Ishikawa (cell line): ENCODE measurements around the gene EVL.

Experiments
- CEBPB ChIP-seq: IDR thresholded peaks from 2 replicates; pipeline ENCODE4 v1.6.1; 2012
- CREB1 ChIP-seq: IDR thresholded peaks from 2 replicates; pipeline ENCODE4 v1.6.1; 2012; ENCODE audit warnings: low read depth
- EGR1 ChIP-seq: IDR thresholded peaks from 2 replicates; pipeline ENCODE4 v1.6.1; 2012
- EP300 ChIP-seq: IDR thresholded peaks from 2 replicates; pipeline ENCODE4 v1.6.1; 2012; ENCODE audit warnings: borderline replicate concordance
- FOXM1 ChIP-seq: IDR thresholded peaks from 2 replicates; pipeline ENCODE4 v1.6.1; 2012; ENCODE audit warnings: low read depth, borderline replicate concordance
- NFIC ChIP-seq: IDR thresholded peaks from 2 replicates; pipeline ENCODE4 v1.6.1; 2012
- RAD21 ChIP-seq: IDR thresholded peaks from 2 replicates; pipeline ENCODE4 v1.6.1; 2012; ENCODE audit warnings: low read depth
- REST ChIP-seq: IDR thresholded peaks from 2 replicates; pipeline ENCODE4 v1.6.1; 2012; ENCODE audit warnings: low read depth, mild to moderate bottlenecking
- TAF1 ChIP-seq: IDR thresholded peaks from 2 replicates; pipeline ENCODE4 v1.6.1; 2012; ENCODE audit warnings: low read depth, mild to moderate bottlenecking
- TCF12 ChIP-seq: IDR thresholded peaks from 2 replicates; pipeline ENCODE4 v1.6.1; 2012; ENCODE audit warnings: low read depth
- TEAD4 ChIP-seq: IDR thresholded peaks from 2 replicates; pipeline ENCODE4 v1.6.1; 2012
- USF1 ChIP-seq: IDR thresholded peaks from 2 replicates; pipeline ENCODE4 v1.6.1; 2012
- YY1 ChIP-seq: IDR thresholded peaks from 2 replicates; pipeline ENCODE4 v1.6.1; 2012; ENCODE audit warnings: low read depth
- ZBTB7A ChIP-seq: IDR thresholded peaks from 2 replicates; pipeline ENCODE4 v1.6.1; 2012; ENCODE audit warnings: low read depth
- TF ChIP-seq, protein P1 (sequence below): IDR thresholded peaks from 2 replicates; pipeline ENCODE4 v1.6.1; 2012

The EVL gene

DNA sequence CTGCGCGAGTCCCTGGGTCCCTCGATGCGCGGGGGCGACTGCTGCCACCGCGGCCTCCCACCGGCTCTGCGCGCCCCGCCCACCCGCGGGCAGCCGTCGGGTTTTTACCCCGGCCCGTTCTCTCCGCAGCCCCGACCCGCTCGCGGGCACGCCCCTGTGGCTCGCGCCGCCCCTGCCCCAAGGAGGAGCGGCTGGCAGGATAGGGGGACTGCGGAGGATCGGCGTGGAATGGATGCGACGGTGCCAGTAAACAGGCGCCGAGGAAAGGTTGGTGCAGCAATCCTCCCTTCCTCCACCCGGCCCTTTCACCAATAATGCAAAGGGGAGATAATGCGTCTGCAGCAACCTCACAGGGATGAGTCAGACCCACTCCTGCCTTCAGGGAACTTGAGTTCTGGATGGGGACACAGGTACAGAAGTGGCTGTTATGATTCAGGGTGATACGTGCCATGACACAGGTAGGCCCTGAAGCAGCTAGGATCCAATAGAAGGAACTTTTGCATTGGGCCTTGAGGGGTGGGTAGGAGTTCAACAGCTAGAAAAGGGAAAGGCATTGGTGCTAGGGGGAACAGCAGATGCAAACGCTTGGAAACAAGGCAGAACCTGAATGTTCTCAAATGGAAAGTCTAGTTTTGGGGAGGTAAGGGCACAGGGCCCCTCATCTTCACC lies 94.8 kb downstream of the EVL start:
- no peak for TF ChIP-seq USF1
- TF ChIP-seq TCF12: no peak
- TF ChIP-seq TAF1: no peak
- TF ChIP-seq, protein P1, sequence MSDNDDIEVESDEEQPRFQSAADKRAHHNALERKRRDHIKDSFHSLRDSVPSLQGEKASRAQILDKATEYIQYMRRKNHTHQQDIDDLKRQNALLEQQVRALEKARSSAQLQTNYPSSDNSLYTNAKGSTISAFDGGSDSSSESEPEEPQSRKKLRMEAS: no peak
- no peak for TF ChIP-seq TEAD4
- TF ChIP-seq REST: no peak

- TF ChIP-seq REST: no peak
- TF ChIP-seq CREB1: no peak
- TF ChIP-seq TEAD4: no peak
- no peak for TF ChIP-seq FOXM1
- no peak for TF ChIP-seq EGR1
- TF ChIP-seq TCF12: no peak
- TF ChIP-seq NFIC: no peak
- TF ChIP-seq USF1: no peak
- TF ChIP-seq TAF1: no peak
- TF ChIP-seq RAD21: no peak
- no peak for TF ChIP-seq EP300
- TF ChIP-seq, protein P1: no peak
- no peak for TF ChIP-seq YY1
- no peak for TF ChIP-seq CEBPB
- TF ChIP-seq ZBTB7A: no peak
These were observed 95.3 kb downstream of the EVL start for GRCh38 chr14:100160534-100160916.

- TF ChIP-seq TAF1 (no peak), REST (no peak), EGR1 (no peak), FOXM1 (no peak), CREB1 (no peak), ZBTB7A (no peak), TCF12 (no peak), RAD21 (no peak), NFIC (no peak), CEBPB (no peak), USF1 (no peak)
- TF ChIP-seq, protein P1: no peak
These were observed 100.2 kb downstream of the EVL start for GRCh38 chr14:100165376-100165775.

DNA sequence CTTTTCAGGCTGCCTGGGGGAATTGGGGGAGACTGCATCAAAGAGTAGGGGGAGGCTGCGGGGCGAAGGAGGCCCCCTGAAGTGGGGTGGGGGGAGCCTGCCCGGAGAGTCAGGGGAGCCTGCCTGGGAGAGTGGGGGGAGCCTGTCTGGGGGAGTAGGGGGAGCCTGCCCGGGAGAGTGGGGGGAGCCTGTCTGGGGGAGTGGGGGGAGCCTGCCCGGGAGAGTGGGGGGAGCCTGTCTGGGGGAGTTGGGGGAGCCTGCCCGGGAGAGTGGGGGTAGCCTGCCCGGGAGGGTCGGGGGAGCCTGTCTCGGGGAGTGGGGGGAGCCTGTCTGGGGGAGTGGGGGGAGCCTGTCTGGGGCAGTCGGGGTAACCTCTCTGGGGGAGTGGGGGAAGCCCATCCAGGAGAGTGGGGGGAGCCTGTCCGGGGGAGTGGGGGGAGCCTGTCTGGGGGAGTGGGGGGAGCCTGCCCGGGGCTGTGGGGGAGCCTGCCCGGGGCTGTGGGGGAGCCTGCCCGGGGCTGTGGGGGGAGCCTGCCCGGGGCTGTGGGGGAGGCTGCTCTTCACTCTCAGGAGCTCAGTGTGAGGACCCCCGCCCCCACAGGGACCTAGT lies 100.7 kb downstream of the EVL start:
- no peak for TF ChIP-seq TEAD4
- TF ChIP-seq CEBPB: no peak
- no peak for TF ChIP-seq NFIC
- TF ChIP-seq RAD21: no peak
- no peak for TF ChIP-seq TAF1
- no peak for TF ChIP-seq EP300
- TF ChIP-seq YY1: no peak
- no peak for TF ChIP-seq TCF12
